ENCODE data around the gene BUD13. TPM values are rescaled to one million over a fixed set of nuclear protein-coding genes. Genes with fewer than 3 reads are reported as not detected.

The BUD13 gene
- polyA plus RNA-seq, 1 donor (not counting 4 experiments of a cell fraction or from before 2014, with no cell fraction given) = 12.6 TPM

DNA sequence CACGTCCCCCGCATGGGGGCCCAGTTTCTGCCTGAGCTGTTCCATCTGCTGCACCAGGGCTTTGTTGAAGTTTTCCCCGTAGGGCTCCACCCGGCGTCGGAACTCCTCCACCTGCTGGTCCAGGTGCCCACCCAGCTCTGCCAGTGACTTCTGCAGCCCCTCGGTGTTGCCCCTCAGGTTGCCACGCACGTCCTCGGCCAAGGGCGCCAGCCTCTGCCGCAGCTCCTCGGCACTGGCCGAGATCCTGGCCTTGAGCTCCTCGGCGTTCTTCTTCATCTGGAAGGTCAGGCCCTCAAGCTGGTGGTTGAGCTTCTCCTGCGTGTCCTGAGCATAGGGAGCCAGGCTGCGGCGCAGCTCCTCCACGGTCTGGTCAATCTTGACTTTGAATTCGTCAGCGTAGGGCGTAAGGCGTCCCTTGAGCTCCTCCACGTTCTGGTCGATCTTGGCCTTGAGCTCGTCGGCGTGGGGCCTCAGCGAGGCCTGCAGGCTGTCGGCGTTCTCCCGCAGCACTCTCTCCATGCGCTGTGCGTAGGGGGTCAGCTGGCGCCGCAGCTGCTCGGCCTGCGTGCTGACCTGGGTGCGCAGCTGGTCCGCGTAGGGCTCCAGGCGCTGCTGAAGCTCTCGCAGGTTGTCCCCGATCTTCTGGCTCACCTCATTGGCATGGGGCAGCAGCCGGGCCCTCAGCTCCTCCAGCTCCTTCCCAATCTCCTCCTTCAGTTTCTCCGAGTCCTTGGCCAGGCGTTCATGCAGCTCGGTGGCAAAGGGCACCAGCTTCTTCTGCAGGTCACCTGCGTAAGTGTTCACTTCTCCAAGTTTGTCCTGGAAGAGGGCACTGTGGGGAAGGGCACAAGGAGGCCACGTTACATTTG is 48.5 kb upstream of the BUD13 start:
- no peak overlapping the region for H2AFZ ChIP-seq (ENCODE audit: control insufficient read depth, low read length)

DNA sequence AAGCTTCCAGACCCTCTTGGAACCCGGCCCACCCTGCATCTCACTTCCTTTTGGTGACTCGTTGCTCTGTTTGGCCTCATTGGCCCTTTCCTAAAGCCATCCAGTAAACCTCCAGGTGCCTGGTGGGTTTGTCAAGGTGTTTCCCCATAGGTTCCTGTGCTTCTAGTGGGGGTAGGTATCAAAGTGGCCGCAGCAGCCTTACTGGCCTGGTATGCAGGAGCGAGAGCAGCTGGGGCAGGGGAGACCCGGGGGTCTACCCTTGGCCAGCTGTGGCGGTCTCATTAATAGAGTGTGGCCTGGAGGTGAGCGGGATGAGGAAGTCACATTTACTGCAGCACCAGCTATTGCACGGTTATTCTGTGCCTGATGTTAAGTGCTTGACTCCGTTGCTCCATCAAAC is 46.3 kb upstream of the BUD13 start:
- TF ChIP-seq, protein P1, sequence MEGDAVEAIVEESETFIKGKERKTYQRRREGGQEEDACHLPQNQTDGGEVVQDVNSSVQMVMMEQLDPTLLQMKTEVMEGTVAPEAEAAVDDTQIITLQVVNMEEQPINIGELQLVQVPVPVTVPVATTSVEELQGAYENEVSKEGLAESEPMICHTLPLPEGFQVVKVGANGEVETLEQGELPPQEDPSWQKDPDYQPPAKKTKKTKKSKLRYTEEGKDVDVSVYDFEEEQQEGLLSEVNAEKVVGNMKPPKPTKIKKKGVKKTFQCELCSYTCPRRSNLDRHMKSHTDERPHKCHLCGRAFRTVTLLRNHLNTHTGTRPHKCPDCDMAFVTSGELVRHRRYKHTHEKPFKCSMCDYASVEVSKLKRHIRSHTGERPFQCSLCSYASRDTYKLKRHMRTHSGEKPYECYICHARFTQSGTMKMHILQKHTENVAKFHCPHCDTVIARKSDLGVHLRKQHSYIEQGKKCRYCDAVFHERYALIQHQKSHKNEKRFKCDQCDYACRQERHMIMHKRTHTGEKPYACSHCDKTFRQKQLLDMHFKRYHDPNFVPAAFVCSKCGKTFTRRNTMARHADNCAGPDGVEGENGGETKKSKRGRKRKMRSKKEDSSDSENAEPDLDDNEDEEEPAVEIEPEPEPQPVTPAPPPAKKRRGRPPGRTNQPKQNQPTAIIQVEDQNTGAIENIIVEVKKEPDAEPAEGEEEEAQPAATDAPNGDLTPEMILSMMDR (optimal IDR thresholded peaks at IDR 0.05 in 1 of 3, IDR thresholded peaks at IDR 0.05 in 1 of 3, conservative IDR thresholded peaks at IDR 0.05 in 1 of 3; ENCODE audit: extremely low read depth in 1 of 3, insufficient read depth in 2 of 3, low read length in 3 of 3) = no peak
- no peak for TF ChIP-seq EZH2 (IDR thresholded peaks at IDR 0.05; ENCODE audit: low read length)
- Histone ChIP-seq H3K9me3 (ENCODE audit: control insufficient read depth, low read depth, low read length) (no peaks in the 10 kb centered on the region), H3K4me2 (ENCODE audit: control insufficient read depth, extremely low read depth, insufficient read depth, low read depth, low read length) (no peak overlapping the region), H3K27me3 (ENCODE audit: control insufficient read depth, extremely low read depth, insufficient read depth, low read length) (no peaks in the 10 kb centered on the region), H3K36me3 (ENCODE audit: control insufficient read depth in 2 of 2, extremely low read depth in 1 of 2, insufficient read depth in 2 of 2, low read length in 2 of 2) (no peaks in the 10 kb centered on the region), H4K20me1 (ENCODE audit: control insufficient read depth, extremely low read depth, insufficient read depth, low read length) (no peaks in the 10 kb centered on the region), H2AFZ (ENCODE audit: control insufficient read depth, low read length) (no peak overlapping the region), H3K27ac (ENCODE audit: control insufficient read depth, insufficient read depth, low read length) (no peak overlapping the region), H3K4me1 (ENCODE audit: control insufficient read depth, extremely low read depth, insufficient read depth, low read length) (no peaks in the 10 kb centered on the region), H3K4me3 (ENCODE audit: control insufficient read depth in 2 of 3, extremely low read depth in 1 of 3, insufficient read depth in 2 of 3, low read depth in 1 of 3, low read length in 3 of 3) (no peak overlapping the region), H3K9ac (ENCODE audit: control insufficient read depth, extremely low read depth, insufficient read depth, low read length) (no peak overlapping the region), H3K9me1 (ENCODE audit: control insufficient read depth, extremely low read depth, insufficient read depth, low read length) (no peaks in the 10 kb centered on the region), H3K79me2 (ENCODE audit: control insufficient read depth, insufficient read depth, low read length) (no peaks in the 10 kb centered on the region)
- DNase-seq (ENCODE audit: low read depth, low spot score) (no peak), FAIRE-seq (no peak)
- dilution Hi-C loops (cut with MboI; ENCODE audit: extremely low pct_ligation_motif_present, low sequenced_read_pairs) = no loop called here

More for the DNA sequence above, 48.5 kb upstream of the BUD13 start:
- Histone ChIP-seq H3K9me3 (ENCODE audit: control insufficient read depth, low read depth, low read length) (no peaks in the 10 kb centered on the region), H3K9ac (ENCODE audit: control insufficient read depth, extremely low read depth, insufficient read depth, low read length) (no peak overlapping the region), H3K4me3 (ENCODE audit: control insufficient read depth in 2 of 3, extremely low read depth in 1 of 3, insufficient read depth in 2 of 3, low read depth in 1 of 3, low read length in 3 of 3) (no peak overlapping the region), H3K4me2 (ENCODE audit: control insufficient read depth, extremely low read depth, insufficient read depth, low read depth, low read length) (no peak overlapping the region), H3K27me3 (ENCODE audit: control insufficient read depth, extremely low read depth, insufficient read depth, low read length) (no peaks in the 10 kb centered on the region), H4K20me1 (ENCODE audit: control insufficient read depth, extremely low read depth, insufficient read depth, low read length) (no peaks in the 10 kb centered on the region), H3K36me3 (ENCODE audit: control insufficient read depth in 2 of 2, extremely low read depth in 1 of 2, insufficient read depth in 2 of 2, low read length in 2 of 2) (no peaks in the 10 kb centered on the region), H3K9me1 (ENCODE audit: control insufficient read depth, extremely low read depth, insufficient read depth, low read length) (no peaks in the 10 kb centered on the region), H3K27ac (ENCODE audit: control insufficient read depth, insufficient read depth, low read length) (no peak overlapping the region), H3K79me2 (ENCODE audit: control insufficient read depth, insufficient read depth, low read length) (no peaks in the 10 kb centered on the region), H3K4me1 (ENCODE audit: control insufficient read depth, extremely low read depth, insufficient read depth, low read length) (no peaks in the 10 kb centered on the region)
- DNase-seq (ENCODE audit: low read depth, low spot score) (no peak), FAIRE-seq (no peak)
- TF ChIP-seq EZH2 (IDR thresholded peaks at IDR 0.05; ENCODE audit: low read length) = no peak
- TF ChIP-seq, protein P1 (optimal IDR thresholded peaks at IDR 0.05 in 1 of 3, IDR thresholded peaks at IDR 0.05 in 1 of 3, conservative IDR thresholded peaks at IDR 0.05 in 1 of 3; ENCODE audit: extremely low read depth in 1 of 3, insufficient read depth in 2 of 3, low read length in 3 of 3) = no peak
- dilution Hi-C loops (cut with MboI; ENCODE audit: extremely low pct_ligation_motif_present, low sequenced_read_pairs) = no loop called here
